ENCODE measurements around the gene BANF1. TPM values are rescaled to one million over a fixed set of nuclear protein-coding genes. Genes with fewer than 3 reads are reported as not detected.
A peak's percentile ranks its signal among the peaks of the same experiment; 100 is the strongest.

BANF1 gene
- total RNA-seq, 6 experiments from 2014 or later = 257 to 337 (median 300) TPM

DNA sequence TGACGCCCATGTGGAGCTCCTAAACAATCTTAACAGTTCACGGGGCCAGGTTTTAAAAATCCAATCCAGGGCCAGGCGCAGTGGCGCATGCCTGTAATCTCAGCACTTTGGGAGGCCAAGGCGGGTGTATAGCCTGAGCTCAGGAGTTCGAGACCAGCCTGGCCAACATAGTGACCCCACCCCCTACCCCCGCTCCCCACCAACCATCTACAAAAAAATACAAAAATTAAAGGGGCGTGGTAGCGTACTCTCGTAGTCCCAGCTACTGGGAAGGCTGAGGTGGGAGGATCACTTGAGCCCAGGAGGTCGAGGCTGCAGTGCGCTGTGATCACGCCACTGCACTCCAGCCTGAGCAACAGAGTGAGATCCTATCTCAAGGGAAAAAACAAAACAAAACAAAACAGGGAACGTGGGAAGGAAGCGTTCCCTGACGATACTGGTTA, 41.5 kb upstream of the BANF1 start:
- Mint-ChIP-seq H3K9me3 (no peaks in the 10 kb centered on the region), H3K4me3 (peak overlapping the region; percentile 89), H3K27ac (peak overlapping the region; percentile 98), H3K27me3 (ENCODE audit: insufficient read depth) (peaks cover under 1% of the 10 kb centered on the region; the same call in 1 of the 2 replicates), H3K4me1 (ENCODE audit: low read depth) (peaks cover 25% of the 10 kb centered on the region), H3K36me3 (ENCODE audit: low read depth) (peaks cover 8% of the 10 kb centered on the region)
- no peak for DNase-seq
- TF ChIP-seq, protein P1, sequence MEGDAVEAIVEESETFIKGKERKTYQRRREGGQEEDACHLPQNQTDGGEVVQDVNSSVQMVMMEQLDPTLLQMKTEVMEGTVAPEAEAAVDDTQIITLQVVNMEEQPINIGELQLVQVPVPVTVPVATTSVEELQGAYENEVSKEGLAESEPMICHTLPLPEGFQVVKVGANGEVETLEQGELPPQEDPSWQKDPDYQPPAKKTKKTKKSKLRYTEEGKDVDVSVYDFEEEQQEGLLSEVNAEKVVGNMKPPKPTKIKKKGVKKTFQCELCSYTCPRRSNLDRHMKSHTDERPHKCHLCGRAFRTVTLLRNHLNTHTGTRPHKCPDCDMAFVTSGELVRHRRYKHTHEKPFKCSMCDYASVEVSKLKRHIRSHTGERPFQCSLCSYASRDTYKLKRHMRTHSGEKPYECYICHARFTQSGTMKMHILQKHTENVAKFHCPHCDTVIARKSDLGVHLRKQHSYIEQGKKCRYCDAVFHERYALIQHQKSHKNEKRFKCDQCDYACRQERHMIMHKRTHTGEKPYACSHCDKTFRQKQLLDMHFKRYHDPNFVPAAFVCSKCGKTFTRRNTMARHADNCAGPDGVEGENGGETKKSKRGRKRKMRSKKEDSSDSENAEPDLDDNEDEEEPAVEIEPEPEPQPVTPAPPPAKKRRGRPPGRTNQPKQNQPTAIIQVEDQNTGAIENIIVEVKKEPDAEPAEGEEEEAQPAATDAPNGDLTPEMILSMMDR (IDR thresholded peaks at IDR 0.05) = no peak

DNA sequence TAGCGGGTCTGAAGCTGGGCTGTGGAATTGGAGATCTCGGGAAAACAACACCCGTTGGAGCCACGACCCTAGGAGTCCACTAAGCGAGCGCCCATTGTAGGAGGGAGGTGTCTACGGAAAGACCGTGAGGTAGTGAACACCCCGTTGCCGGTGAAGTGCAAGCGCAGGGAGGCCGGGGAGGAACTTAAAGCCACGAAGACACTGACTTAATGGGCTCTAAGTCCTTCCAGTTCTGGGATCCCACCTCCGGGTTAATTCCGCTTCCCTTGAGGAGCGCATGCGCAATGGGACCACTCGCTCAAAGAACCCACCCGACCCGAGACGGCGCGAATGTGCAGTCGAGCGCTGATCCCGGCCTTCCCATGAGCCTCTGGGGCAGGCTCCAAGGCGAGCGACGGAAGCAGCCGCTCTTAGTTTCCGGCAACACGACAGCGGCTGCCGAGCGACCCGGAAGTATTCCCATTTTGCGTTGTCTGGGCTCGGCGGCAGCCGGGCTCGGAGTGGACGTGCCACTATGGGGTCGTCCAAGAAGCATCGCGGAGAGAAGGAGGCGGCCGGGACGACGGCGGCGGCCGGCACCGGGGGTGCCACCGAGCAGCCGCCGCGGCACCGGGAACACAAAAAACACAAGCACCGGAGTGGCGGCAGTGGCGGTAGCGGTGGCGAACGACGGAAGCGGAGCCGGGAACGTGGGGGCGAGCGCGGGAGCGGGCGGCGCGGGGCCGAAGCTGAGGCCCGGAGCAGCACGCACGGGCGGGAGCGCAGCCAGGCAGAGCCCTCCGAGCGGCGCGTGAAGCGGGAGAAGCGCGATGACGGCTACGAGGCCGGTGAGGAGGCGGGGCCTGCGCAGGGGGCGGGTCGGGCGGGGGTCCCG, 40.8 kb upstream of the BANF1 start, which contains the start of gene SART1:
TSS of gene SART1 (plus strand) at position 468 of the 874 bp plus-strand sequence. CDS start at position 515, 47 bp downstream.
- peak within 1 kb of the TSS; percentile 89 for H3K4me3 Mint-ChIP-seq
- peak; percentile 96 for DNase-seq
- TF ChIP-seq, protein P1 (IDR thresholded peaks at IDR 0.05) = no peak
- H3K27ac Mint-ChIP-seq = peak within 1 kb of the TSS; percentile 98
- peaks cover 2% of the 10 kb centered on the region; the same call in 1 of the 2 replicates for H3K27me3 Mint-ChIP-seq (ENCODE audit: insufficient read depth)
- H3K36me3 Mint-ChIP-seq (ENCODE audit: low read depth) = peaks cover 9% of the 10 kb centered on the region
- peaks cover 25% of the 10 kb centered on the region for H3K4me1 Mint-ChIP-seq (ENCODE audit: low read depth)
- H3K9me3 Mint-ChIP-seq = no peaks in the 10 kb centered on the region

DNA sequence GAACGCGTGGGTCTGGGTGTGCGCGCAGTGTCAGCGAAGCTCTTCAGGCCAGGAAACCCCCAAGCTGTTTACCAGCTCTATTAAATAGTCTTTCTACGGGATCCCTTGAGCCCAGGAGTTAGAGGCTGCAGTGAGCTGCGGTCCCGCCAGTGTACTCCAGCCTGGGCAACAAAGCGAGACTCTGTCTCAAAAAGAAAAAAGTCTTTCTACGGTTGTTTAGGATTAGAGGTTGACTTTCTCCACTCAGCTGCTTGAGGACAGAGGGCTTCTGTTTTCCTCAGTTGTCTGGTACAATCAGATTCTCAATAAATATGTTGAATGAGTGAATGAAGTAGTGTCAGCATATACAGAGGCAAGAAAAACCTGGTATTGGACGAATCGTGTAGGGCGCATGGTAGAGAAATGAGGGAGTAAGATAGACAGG, 40.1 kb upstream of the BANF1 start:
- TF ChIP-seq, protein P1 (IDR thresholded peaks at IDR 0.05) = no peak
- Mint-ChIP-seq H3K36me3 (ENCODE audit: low read depth) (peaks cover 9% of the 10 kb centered on the region), H3K27ac (peak overlapping the region; percentile 63), H3K4me1 (ENCODE audit: low read depth) (peaks cover 25% of the 10 kb centered on the region), H3K9me3 (no peaks in the 10 kb centered on the region), H3K4me3 (peak overlapping the region; percentile 89), H3K27me3 (ENCODE audit: insufficient read depth) (peaks cover 2% of the 10 kb centered on the region; the same call in 1 of the 2 replicates)
- DNase-seq = no peak

DNA sequence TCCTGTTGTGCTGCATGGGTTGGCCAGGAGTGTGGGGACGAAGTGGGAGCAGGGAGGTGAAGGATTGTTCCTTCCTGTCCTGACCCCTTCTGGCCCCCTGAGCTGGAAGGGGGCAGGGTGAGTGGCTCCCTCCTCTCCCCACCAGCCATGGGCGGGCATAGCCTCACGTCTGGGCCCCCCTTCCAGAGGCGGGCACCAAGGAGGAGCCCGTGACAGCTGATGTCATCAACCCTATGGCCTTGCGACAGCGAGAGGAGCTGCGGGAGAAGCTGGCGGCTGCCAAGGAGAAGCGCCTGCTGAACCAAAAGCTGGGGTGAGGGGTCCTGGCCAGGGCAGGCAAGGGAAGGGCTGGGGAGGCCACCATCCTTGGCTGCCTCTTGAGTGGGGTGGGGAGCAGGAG, 37.4 kb upstream of the BANF1 start:
- H3K9me3 Mint-ChIP-seq = no peaks in the 10 kb centered on the region
- H3K4me3 Mint-ChIP-seq = no peak overlapping the region
- TF ChIP-seq, protein P1 (IDR thresholded peaks at IDR 0.05) = no peak
- peaks cover 21% of the 10 kb centered on the region for H3K36me3 Mint-ChIP-seq (ENCODE audit: low read depth)
- no peak for DNase-seq
- peaks cover 2% of the 10 kb centered on the region for H3K27me3 Mint-ChIP-seq (ENCODE audit: insufficient read depth)
- H3K27ac Mint-ChIP-seq = no peak overlapping the region
- peaks cover 25% of the 10 kb centered on the region for H3K4me1 Mint-ChIP-seq (ENCODE audit: low read depth)

DNA sequence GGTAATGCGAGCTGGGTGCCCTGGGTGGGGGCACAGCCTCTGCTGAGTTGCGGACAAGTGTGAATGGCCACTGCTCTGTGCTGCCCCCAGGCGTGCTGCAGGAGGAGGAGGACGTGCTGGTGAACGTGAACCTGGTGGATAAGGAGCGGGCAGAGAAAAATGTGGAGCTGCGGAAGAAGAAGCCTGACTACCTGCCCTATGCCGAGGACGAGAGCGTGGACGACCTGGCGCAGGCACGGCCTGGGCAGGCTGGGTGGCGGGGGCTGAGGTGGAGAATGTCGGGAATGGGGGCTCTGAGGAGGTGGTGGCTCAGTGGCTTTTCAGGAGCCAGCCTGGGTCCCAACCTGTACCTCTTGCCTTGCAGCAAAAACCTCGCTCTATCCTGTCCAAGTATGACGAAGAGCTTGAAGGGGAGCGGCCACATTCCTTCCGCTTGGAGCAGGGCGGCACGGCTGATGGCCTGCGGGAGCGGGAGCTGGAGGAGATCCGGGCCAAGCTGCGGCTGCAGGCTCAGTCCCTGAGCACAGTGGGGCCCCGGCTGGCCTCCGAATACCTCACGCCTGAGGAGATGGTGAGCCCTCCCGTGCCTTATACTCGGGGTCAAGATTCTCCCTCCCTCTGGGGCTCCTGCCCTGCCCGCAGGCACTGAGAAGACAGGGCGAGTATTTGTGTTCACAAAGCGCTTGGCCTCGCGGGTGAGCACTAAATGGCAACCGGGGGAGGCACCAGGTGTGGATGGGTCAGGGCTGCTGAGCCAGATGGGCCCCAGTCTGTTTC, 36.1 kb upstream of the BANF1 start:
- Mint-ChIP-seq H3K27me3 (ENCODE audit: insufficient read depth) (peaks cover 2% of the 10 kb centered on the region), H3K4me3 (no peak overlapping the region), H3K9me3 (no peaks in the 10 kb centered on the region), H3K27ac (peak overlapping the region; percentile 65; the same call in 1 of the 2 replicates), H3K4me1 (ENCODE audit: low read depth) (peaks cover 22% of the 10 kb centered on the region), H3K36me3 (ENCODE audit: low read depth) (peaks cover 27% of the 10 kb centered on the region)
- no peak for DNase-seq
- TF ChIP-seq, protein P1 (IDR thresholded peaks at IDR 0.05) = no peak

Data from HFFc6 (cell line).